Gastroesophageal sphincter (tissue), 4 donors: Measurements from ENCODE around the gene TAB3. TPM values are rescaled to one million over a fixed set of nuclear protein-coding genes. Genes with fewer than 3 reads are reported as not detected.

Source experiments
- ATAC-seq: fragments of 150-250 bp; one replicate; pipeline ENCODE4 v1.9.1; 2016; ENCODE audit warnings: mild to moderate bottlenecking, moderate library complexity
- H3K27ac ChIP-seq, 4 donors: fragments of 200-600 bp; sonication (generic) in 3 of 4; 1 replicate in 3 of 4; 2 replicates in 1 of 4; pipeline ENCODE4 v1.5.1; 2016 to 2019
- H3K27me3 ChIP-seq: fragments of 200-600 bp; sonication (generic); one replicate; pipeline ENCODE4 v1.5.1; 2019
- H3K36me3 ChIP-seq, 2 donors: fragments of 200-600 bp; sonication (generic); one replicate each; pipeline ENCODE4 v1.5.1; 2019; ENCODE audit warnings: control low read depth in 1 of 2
- H3K4me1 ChIP-seq, 3 donors: fragments of 200-600 bp; sonication (generic); 1 replicate in 2 of 3; 2 replicates in 1 of 3; pipeline ENCODE4 v1.5.1; 2016 to 2019; ENCODE audit warnings: control low read depth in 2 of 3
- H3K4me3 ChIP-seq, 2 donors: fragments of 200-600 bp; sonication (generic); one replicate each; pipeline ENCODE4 v1.5.1; 2019; ENCODE audit warnings: mild to moderate bottlenecking in 1 of 2, moderate library complexity in 1 of 2
- H3K9me3 ChIP-seq, 3 donors: fragments of 200-600 bp; sonication (generic); one replicate each; pipeline ENCODE4 v1.5.1; 2017 to 2019; ENCODE audit warnings: control low read depth in 2 of 3
- EP300 ChIP-seq: sonication (generic); formaldehyde crosslinking; IDR thresholded peaks from one replicate; pipeline ENCODE4 v1.6.1; 2017; ENCODE audit warnings: antibody characterized with exemption, mild to moderate bottlenecking
- POLR2A ChIP-seq, 2 donors: fragments of 450-650 bp; IDR thresholded peaks; one replicate each; pipeline ENCODE4 v1.6.1; 2017; ENCODE audit warnings: antibody characterized with exemption in 2 of 2, mild to moderate bottlenecking in 2 of 2, moderate library complexity in 1 of 2
- POLR2AphosphoS5 ChIP-seq: sonication (generic); formaldehyde crosslinking; IDR thresholded peaks from one replicate; pipeline ENCODE4 v1.6.1; 2017; ENCODE audit warnings: antibody characterized with exemption
- WGBS, 2 donors: methylation state at CpG; one replicate each; pipeline ENCODE4 v1.1.5; 2018; ENCODE audit warnings: low coverage in 1 of 2; 5-methylcytosine and 5-hydroxymethylcytosine counted together
- total RNA-seq, 4 donors: library from RNA; depleted of rRNA; stranded (reverse); fragments of >200 nt; gene quantifications; one replicate each; pipeline ENCODE4 v1.1.0, GENCODE V29; 2016
- TF ChIP-seq, protein P1 (sequence below), 4 experiments: fragments of 200-600 bp in 2 of 4; fragments of 450-650 bp in 2 of 4; sonication (generic) in 1 of 4; IDR thresholded peaks; one replicate each; pipeline ENCODE4 v1.5.1; 2017 to 2019; ENCODE audit warnings: antibody characterized with exemption in 4 of 4, mild to moderate bottlenecking in 2 of 4, moderate library complexity in 2 of 4

TAB3 gene
- total RNA-seq, 4 donors from 2014 or later = 16.8 to 26.0 (median 18.7) TPM

DNA sequence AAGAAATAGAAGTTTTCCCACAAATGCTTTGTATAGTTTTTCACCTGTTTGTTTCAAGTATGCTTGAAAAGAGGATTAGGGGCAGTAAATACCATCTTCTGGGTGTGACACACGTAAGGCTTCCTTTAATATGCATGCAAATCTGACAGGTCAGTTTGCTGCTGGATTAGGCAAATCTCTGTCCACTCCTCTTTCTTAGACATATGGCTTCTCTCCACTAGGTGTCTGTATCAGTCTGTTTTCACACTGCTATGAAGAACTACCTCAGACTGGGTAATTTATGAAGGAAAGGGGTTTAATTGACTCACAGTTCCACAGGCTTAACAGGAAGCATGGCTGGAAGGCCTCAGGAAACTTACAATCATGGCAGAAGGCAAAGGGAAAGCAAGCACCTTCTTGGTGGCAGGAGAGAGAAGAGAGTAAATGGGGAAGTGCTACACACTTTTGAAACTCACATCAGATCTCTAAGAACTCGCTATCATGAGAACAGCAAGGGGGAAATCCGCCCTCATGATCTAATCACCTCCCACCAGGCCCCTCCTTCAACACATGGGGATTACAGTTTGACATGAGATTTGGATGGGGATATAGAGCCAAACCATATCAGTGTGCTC, 66.9 kb downstream of the TAB3 start:
- TF ChIP-seq, protein P1, sequence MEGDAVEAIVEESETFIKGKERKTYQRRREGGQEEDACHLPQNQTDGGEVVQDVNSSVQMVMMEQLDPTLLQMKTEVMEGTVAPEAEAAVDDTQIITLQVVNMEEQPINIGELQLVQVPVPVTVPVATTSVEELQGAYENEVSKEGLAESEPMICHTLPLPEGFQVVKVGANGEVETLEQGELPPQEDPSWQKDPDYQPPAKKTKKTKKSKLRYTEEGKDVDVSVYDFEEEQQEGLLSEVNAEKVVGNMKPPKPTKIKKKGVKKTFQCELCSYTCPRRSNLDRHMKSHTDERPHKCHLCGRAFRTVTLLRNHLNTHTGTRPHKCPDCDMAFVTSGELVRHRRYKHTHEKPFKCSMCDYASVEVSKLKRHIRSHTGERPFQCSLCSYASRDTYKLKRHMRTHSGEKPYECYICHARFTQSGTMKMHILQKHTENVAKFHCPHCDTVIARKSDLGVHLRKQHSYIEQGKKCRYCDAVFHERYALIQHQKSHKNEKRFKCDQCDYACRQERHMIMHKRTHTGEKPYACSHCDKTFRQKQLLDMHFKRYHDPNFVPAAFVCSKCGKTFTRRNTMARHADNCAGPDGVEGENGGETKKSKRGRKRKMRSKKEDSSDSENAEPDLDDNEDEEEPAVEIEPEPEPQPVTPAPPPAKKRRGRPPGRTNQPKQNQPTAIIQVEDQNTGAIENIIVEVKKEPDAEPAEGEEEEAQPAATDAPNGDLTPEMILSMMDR (IDR thresholded peaks at IDR 0.05) = no peak
- TF ChIP-seq EP300 (no peak), POLR2A (IDR thresholded peaks at IDR 0.05) (no peak), POLR2AphosphoS5 (no peak)
- H3K27me3 ChIP-seq = no peaks in the 10 kb centered on the region
- H3K4me3 ChIP-seq = no peak overlapping the region
- H3K36me3 ChIP-seq = no peaks in the 10 kb centered on the region
- H3K4me1 ChIP-seq = no peaks in the 10 kb centered on the region
- no peaks in the 10 kb centered on the region for H3K9me3 ChIP-seq
- ATAC-seq = no peak
- H3K27ac ChIP-seq = no peak overlapping the region
- 34 to 43% methylated on average over 1 to 3 of the region's 3 CpGs for WGBS, 2 donors

DNA sequence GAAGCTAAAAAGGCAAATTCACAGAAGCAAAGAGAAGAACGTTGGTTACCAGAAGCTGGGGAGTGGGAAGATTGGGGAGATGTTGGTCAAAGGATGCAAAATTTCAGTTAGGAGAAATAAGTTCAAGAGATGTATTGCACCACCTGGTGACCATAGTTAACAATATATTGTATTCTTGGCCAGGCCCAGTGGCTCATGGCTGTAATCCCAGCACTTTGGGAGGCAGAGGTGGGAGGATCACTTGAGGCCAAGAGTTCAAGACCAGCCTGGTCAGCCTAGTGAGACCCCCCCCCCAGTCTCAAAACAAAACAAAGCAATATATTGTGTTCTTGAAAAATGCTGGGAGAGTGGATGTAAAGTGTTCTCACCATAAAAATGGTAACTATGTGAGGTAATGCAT, 67.9 kb downstream of the TAB3 start:
- TF ChIP-seq POLR2A (IDR thresholded peaks at IDR 0.05) (no peak), EP300 (no peak), POLR2AphosphoS5 (no peak)
- TF ChIP-seq, protein P1 (IDR thresholded peaks at IDR 0.05) = no peak
- no peaks in the 10 kb centered on the region for H3K27me3 ChIP-seq
- no peaks in the 10 kb centered on the region for H3K36me3 ChIP-seq

DNA sequence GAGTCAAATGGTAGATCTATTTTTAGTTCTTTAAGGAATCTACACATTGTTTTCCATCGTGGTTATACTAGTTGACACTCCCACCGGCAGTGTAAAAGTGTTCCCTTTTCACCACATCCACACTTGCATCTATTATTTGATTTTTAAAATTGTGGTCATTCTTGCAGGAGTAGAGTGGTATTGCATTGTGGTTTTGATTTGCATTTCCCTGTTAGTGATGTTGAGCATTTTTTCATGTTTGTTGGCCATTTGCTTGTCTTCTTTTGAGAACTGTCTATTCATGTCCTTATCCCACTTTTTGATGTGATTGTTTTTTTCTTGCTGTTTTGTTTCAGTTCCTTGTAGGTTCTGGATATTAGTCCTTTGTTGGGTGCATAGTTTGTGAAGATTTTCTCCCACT, 70.0 kb downstream of the TAB3 start:
- no peaks in the 10 kb centered on the region for H3K27me3 ChIP-seq
- no peaks in the 10 kb centered on the region for H3K4me1 ChIP-seq
- ATAC-seq = no peak
- TF ChIP-seq POLR2A (IDR thresholded peaks at IDR 0.05) (no peak), EP300 (no peak), POLR2AphosphoS5 (no peak)
- TF ChIP-seq, protein P1 (IDR thresholded peaks at IDR 0.05) = no peak
- no peaks in the 10 kb centered on the region for H3K9me3 ChIP-seq
- H3K27ac ChIP-seq = no peak overlapping the region
- 31% methylated on average over 2 of the region's 2 CpGs; no CpG with 5 or more reads in 1 of the 2 donors for WGBS, 2 donors
- H3K36me3 ChIP-seq = no peaks in the 10 kb centered on the region
- no peak overlapping the region for H3K4me3 ChIP-seq

More for the DNA sequence above, 67.9 kb downstream of the TAB3 start:
- Histone ChIP-seq H3K9me3 (no peaks in the 10 kb centered on the region), H3K4me3 (no peak overlapping the region), H3K4me1 (no peaks in the 10 kb centered on the region), H3K27ac (no peak overlapping the region)
- ATAC-seq = no peak
- WGBS, 2 donors = 80% methylated on average over 1 of the region's 1 CpG; no CpG with 5 or more reads in 1 of the 2 donors

- Histone ChIP-seq H3K27ac (no peak overlapping the region), H3K4me3 (no peak overlapping the region), H3K36me3 (no peaks in the 10 kb centered on the region), H3K4me1 (no peaks in the 10 kb centered on the region), H3K27me3 (no peaks in the 10 kb centered on the region), H3K9me3 (no peaks in the 10 kb centered on the region)
- TF ChIP-seq, protein P1 (IDR thresholded peaks at IDR 0.05) = no peak
- TF ChIP-seq POLR2A (IDR thresholded peaks at IDR 0.05) (no peak), EP300 (no peak), POLR2AphosphoS5 (no peak)
- ATAC-seq = no peak
- 82 to 85% methylated on average over 3 of the region's 3 CpGs for WGBS, 2 donors
These were observed 73.0 kb downstream of the TAB3 start for GRCh38 chrX:30816079-30816478.

DNA sequence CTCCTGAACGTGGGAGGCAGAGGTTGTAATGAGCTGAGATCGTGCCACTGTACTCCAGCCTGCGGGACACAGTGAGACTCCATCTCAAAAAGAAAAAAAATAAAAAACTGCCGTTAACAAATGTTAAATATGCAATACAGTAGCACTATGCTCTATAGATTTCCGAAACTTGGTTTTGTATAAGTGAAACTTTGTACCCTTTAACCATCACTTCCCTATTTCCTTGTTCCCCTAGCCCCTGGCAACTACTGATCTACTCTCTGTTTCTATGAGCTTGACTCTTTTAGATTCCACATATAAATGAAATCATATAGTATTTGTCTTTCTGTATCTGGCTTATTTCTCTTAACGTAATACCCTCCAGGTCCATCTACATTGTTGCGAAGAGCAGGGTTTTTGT, 74.1 kb downstream of the TAB3 start:
- Histone ChIP-seq H3K4me3 (no peak overlapping the region), H3K36me3 (no peaks in the 10 kb centered on the region), H3K4me1 (no peaks in the 10 kb centered on the region), H3K9me3 (no peaks in the 10 kb centered on the region), H3K27me3 (no peaks in the 10 kb centered on the region), H3K27ac (no peak overlapping the region)
- WGBS, 2 donors = 82 to 87% methylated on average over 4 to 6 of the region's 7 CpGs
- no peak for ATAC-seq
- TF ChIP-seq POLR2AphosphoS5 = no peak
- TF ChIP-seq, protein P1 (IDR thresholded peaks at IDR 0.05) = no peak
- TF ChIP-seq EP300 = no peak
- no peak for TF ChIP-seq POLR2A (IDR thresholded peaks at IDR 0.05)
